IPS-20b (cell line): Measurements from ENCODE around the gene OXER1.
A peak's percentile ranks its signal among the peaks of the same experiment; 100 is the strongest.

Source experiments
- H3K27ac ChIP-seq: one replicate; pipeline ENCODE4 v1.5.1; 2013; ENCODE audit warnings: low read length
- H3K27me3 ChIP-seq: 2 replicates; pipeline ENCODE4 v1.6.1; 2013; ENCODE audit warnings: mild to moderate bottlenecking, low read length, inconsistent platforms; ENCODE audit not compliant: insufficient read depth
- H3K36me3 ChIP-seq: 2 replicates; pipeline ENCODE4 v1.6.1; 2013; ENCODE audit warnings: low read depth, mild to moderate bottlenecking, inconsistent platforms, low read length, moderate library complexity; ENCODE audit not compliant: insufficient read depth
- H3K4me1 ChIP-seq: 2 replicates; pipeline ENCODE4 v1.6.1; 2013; ENCODE audit warnings: mild to moderate bottlenecking, control low read depth, inconsistent platforms, low read length, moderate library complexity; ENCODE audit not compliant: insufficient read depth
- H3K4me3 ChIP-seq: 2 replicates; pipeline ENCODE4 v1.5.1; 2013; ENCODE audit warnings: mild to moderate bottlenecking, low read length, inconsistent platforms
- H3K9ac ChIP-seq: 2 replicates; pipeline ENCODE4 v1.6.1; 2013; ENCODE audit warnings: low read depth, mild to moderate bottlenecking, inconsistent platforms, low read length, moderate library complexity
- H3K9me3 ChIP-seq: 2 replicates; pipeline ENCODE4 v1.6.1; 2013; ENCODE audit warnings: mild to moderate bottlenecking, low read depth, low read length, inconsistent platforms; ENCODE audit not compliant: insufficient read depth

OXER1 gene

DNA sequence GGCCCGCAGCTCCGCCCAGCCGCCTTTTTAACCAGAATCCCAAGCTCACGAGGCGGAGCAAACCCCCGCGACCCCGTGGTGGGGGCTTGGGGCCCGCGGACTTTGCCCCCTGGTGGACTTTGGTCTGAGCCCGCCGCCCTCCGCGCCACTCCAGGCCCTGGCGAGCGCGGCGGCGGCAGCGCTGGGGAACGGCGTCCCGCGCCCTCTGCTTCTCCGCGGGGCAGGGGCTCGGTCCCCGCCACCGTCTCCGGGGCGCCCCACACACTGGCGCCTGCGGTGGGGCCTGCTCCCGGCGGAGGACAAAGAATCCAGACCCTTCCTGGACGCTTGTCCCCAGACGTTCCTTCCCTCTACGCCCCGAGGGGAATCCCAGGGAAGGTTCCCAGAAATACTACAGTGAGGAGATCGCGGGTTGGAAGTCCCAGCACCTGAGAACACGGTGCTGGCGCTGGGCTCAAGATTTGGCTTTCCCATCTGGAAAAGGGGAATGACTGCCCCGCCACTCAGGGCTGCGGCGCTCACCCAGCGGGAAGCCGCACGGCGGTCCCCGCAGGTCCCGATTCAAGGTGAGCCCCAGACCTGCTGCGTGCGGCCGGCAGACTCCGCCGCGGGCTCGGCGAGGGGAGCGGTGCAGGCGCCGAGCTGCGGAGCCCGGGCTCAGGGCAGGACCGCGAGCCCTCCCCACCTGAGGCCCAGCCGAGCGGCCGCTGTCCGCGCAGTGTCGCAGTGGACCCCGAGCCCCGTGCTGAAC, 28.8 kb upstream of the OXER1 start, which contains the start of gene HAAO:
HAAO (minus strand) TSS at position 1 of the 751 bp plus-strand sequence. CDS start 47 bp downstream, outside the sequence.
- peak within 1 kb of the TSS; percentile 80 for H3K4me3 ChIP-seq
- H3K4me1 ChIP-seq, result peaks cover 11% of the 10 kb centered on the region; the same call in 1 of the 2 replicates
- no peaks in the 10 kb centered on the region for H3K9me3 ChIP-seq
- H3K27ac ChIP-seq, result no peak within 1 kb of the TSS
- H3K36me3 ChIP-seq, result no peaks in the 10 kb centered on the region
- H3K27me3 ChIP-seq, result peaks cover 32% of the 10 kb centered on the region
- peak within 1 kb of the TSS; percentile 78; the same call in 1 of the 2 replicates for H3K9ac ChIP-seq

DNA sequence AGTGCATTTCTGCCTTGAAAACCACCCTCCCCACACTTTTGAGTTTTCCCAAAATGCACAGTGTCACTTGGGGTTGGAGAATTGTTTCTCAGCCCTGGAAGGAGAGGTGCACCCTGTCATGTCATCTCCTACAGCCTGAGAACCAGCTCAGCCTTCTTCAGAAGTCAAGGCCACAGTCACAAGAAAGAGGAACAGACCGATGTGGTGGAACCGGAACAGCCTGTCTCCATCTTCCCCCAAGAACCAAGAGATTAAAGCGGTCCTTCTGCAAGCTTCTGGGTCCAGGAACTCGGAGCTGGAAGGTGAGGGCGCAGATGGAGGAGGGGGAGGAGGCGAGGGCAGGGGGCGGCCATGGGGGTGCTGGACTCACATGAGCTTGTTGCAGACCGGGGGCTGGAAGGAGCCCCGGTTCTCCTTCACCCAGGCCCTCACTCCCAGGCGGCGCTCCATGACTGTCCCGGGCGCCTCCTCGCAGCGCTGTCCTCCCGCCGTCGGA, 28.2 kb upstream of the OXER1 start:
- Histone ChIP-seq H3K4me3 (peak overlapping the region; percentile 80), H3K9me3 (no peaks in the 10 kb centered on the region), H3K9ac (peak overlapping the region; percentile 78; the same call in 1 of the 2 replicates), H3K27me3 (peaks cover 32% of the 10 kb centered on the region), H3K36me3 (no peaks in the 10 kb centered on the region), H3K4me1 (peaks cover 11% of the 10 kb centered on the region; the same call in 1 of the 2 replicates), H3K27ac (no peak overlapping the region)

DNA sequence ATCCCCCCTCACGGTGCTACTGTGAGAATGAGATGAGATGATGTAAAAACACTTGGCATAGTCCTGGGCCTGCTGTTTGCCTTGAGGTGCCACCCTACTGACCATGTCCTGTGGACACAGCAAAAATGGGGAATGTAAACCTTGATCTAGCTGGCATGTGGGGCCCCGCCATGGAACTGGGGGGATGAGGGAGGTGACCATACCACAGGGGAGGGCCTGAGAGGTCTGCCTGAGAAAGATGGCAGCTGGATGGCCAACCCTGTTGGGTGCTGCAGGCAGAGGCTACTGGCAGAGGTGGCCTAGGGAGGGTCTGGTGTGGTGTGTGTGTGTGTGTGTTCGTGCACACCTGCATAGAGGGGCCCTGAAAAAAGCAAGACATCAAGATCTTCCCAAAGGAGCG, 27.7 kb upstream of the OXER1 start:
- peaks cover 32% of the 10 kb centered on the region for H3K27me3 ChIP-seq

DNA sequence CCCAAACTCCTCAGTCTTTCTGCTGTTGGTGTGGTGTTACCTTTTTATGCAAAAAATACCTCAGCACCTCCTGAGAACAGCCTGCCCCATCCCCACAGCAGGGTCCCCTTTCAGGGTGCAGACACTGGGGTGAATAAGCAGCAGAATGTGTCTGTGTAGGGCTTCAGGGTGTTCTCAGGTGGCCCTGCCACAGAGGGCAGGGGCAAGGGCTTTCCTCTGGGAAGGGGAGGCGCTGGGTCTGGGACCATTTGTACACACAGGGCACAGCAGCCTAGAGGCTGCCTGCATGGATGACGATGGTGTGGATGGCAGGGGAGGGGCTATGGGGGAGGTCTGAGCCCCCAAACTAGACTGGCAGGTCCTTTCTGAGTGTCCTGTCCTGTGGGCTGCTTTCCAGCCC, 25.8 kb upstream of the OXER1 start:
- peaks cover 32% of the 10 kb centered on the region for H3K27me3 ChIP-seq
- H3K4me1 ChIP-seq, result peaks cover 11% of the 10 kb centered on the region; the same call in 1 of the 2 replicates
- H3K36me3 ChIP-seq, result no peaks in the 10 kb centered on the region
- no peaks in the 10 kb centered on the region for H3K9me3 ChIP-seq
- no peak overlapping the region for H3K4me3 ChIP-seq
- H3K27ac ChIP-seq, result no peak overlapping the region
- no peak overlapping the region for H3K9ac ChIP-seq

More for the DNA sequence above, 27.7 kb upstream of the OXER1 start:
- Histone ChIP-seq H3K9me3 (no peaks in the 10 kb centered on the region), H3K4me3 (peak overlapping the region; percentile 80; the same call in 1 of the 2 replicates), H3K9ac (peak overlapping the region; percentile 78; the same call in 1 of the 2 replicates), H3K27ac (no peak overlapping the region), H3K36me3 (no peaks in the 10 kb centered on the region), H3K4me1 (peaks cover 11% of the 10 kb centered on the region; the same call in 1 of the 2 replicates)

DNA sequence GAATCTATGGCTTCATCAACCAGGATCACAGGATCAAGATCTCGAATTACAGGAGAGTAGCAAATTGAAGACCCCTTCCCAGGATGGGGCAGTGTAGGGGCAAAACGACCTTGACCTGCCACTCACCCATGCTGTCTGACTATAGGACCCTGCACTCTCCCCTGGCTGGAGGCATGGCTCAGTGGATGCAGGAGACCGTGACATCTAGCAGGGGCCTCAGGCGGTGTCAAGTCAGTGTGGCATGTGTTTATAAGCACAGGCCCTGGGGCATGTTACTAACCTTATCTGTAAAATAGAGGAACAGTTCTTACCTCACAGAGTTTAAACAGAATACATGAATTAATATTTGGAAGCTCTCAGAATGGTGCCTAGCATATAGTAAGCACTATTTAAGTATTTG, 24.9 kb upstream of the OXER1 start:
- no peak overlapping the region for H3K4me3 ChIP-seq
- H3K9ac ChIP-seq, result no peak overlapping the region

DNA sequence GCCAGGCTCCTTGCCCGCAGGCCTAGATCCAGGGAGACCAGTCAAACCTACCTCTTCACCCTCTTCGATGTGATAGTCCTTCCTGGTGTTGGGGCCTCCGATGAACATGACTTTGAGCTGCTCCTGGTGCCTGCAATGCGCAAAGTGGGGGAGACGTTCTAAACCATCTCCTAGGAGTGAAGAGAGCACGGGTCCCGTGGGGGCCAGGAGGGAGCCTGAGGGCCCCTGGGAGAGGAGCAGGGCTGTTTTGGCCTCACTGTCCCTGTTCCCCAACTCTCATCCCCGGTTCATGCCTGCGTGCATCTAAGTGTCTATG, 24.5 kb upstream of the OXER1 start:
- H3K4me1 ChIP-seq, result peaks cover 4% of the 10 kb centered on the region; the same call in 1 of the 2 replicates
- no peak overlapping the region for H3K27ac ChIP-seq
- no peaks in the 10 kb centered on the region for H3K36me3 ChIP-seq
- H3K9me3 ChIP-seq, result no peaks in the 10 kb centered on the region
- H3K27me3 ChIP-seq, result peaks cover 23% of the 10 kb centered on the region
- no peak overlapping the region for H3K4me3 ChIP-seq
- no peak overlapping the region for H3K9ac ChIP-seq

More for the DNA sequence above, 24.9 kb upstream of the OXER1 start:
- H3K4me1 ChIP-seq, result peaks cover 6% of the 10 kb centered on the region; the same call in 1 of the 2 replicates
- no peaks in the 10 kb centered on the region for H3K9me3 ChIP-seq
- H3K27me3 ChIP-seq, result peaks cover 28% of the 10 kb centered on the region
- H3K27ac ChIP-seq, result no peak overlapping the region
- no peaks in the 10 kb centered on the region for H3K36me3 ChIP-seq

DNA sequence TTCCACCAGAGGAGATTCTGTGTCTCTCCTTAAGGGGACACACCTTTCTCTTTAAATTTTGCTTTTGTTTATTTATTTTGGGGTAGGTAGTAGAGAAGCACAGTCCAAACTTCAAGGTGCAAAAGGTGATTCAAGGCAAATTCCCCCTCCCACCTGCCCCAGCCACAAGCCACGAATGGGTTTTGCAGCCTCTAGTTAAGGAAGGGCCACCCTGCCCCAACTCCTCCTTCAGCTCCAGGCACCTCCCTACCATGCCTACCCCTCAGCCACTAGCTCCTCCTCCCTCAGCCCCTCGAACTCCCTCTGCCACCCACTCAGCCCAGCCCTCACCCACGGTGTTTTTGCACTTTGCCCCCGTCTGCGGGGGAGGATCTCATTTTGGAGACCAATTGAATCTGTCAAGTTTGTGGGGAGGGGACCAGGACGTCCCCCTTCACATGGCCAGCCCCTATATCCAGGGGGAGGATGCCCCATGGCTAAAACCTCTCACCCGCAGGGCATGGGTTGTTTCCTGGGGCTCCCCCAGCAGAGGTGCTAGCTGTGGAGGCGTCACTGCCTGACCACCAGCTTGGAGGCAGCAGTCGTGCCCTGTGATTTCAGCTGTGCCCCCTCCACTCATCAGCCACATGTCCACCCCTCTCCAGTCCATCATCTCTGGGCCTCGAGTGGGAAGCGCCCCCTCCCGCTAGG, 24.0 kb upstream of the OXER1 start:
- H3K4me3 ChIP-seq, result no peak overlapping the region
- H3K36me3 ChIP-seq, result no peaks in the 10 kb centered on the region
- H3K9me3 ChIP-seq, result no peaks in the 10 kb centered on the region
- peaks cover 18% of the 10 kb centered on the region for H3K27me3 ChIP-seq
- H3K27ac ChIP-seq, result no peak overlapping the region
- peaks cover 4% of the 10 kb centered on the region; the same call in 1 of the 2 replicates for H3K4me1 ChIP-seq
- no peak overlapping the region for H3K9ac ChIP-seq

DNA sequence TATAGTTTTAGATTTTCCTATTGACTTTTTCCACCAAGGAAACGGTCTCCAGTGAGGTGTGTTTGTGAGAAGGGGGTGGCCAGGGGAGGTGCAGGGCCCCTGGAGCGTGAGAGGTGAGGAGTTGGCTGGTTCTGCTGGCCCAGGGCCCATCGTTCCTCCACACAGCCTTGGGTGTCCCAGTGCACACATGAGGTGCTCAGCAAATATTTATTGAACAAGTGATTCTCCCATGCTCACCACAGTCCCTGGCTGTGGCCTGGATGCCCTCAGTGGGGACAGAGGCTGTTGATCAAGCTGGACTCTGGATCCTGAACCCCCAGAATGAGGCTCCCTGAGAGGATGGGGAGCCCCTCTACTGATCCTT, 23.5 kb upstream of the OXER1 start:
- Histone ChIP-seq H3K9ac (no peak overlapping the region), H3K4me1 (peaks cover 4% of the 10 kb centered on the region; the same call in 1 of the 2 replicates), H3K27ac (no peak overlapping the region), H3K27me3 (peaks cover 15% of the 10 kb centered on the region), H3K36me3 (no peaks in the 10 kb centered on the region), H3K9me3 (no peaks in the 10 kb centered on the region), H3K4me3 (no peak overlapping the region)

DNA sequence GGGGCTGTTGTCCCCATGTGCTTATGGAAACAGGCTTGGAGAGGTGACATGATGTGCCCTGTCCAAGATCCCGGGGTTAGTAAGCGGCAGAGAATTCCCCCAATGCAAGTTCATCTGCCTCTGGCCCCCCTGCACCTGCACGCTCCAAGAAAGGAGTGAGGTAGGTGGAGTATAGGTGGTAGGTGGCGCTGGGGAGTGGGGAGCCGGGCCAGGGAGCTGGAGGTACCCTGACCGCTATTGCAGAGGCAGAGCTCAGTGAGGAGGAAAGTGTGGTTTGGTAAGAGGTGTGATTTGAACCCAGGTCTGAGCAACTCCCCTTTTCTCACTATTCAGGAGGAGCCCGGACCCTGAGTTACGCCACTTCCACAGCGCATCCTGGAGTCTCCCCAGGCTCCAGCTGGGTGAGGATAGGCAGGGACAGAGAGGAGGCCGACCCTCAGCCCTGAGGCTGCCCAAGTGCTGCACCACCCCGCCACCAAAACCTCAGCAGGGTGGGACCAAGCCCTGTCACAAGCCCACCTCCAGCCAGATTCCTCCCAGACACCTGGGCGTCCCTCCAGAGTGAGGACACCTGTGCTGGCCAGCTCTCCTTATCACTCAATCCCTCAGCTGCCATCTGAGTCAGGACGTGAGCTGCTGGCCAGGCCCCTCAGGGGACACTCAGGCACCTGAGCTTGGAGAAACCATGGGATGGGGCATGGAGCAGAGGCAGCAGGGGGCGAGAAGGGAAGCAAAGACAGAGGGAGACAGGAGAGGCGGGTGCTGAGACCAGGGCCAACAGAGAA, 22.8 kb upstream of the OXER1 start:
- Histone ChIP-seq H3K9ac (no peak overlapping the region), H3K27me3 (peaks cover 11% of the 10 kb centered on the region), H3K27ac (no peak overlapping the region), H3K4me1 (peaks cover under 1% of the 10 kb centered on the region; the same call in 1 of the 2 replicates), H3K9me3 (peaks cover 5% of the 10 kb centered on the region; the same call in 1 of the 2 replicates), H3K4me3 (no peak overlapping the region), H3K36me3 (no peaks in the 10 kb centered on the region)

DNA sequence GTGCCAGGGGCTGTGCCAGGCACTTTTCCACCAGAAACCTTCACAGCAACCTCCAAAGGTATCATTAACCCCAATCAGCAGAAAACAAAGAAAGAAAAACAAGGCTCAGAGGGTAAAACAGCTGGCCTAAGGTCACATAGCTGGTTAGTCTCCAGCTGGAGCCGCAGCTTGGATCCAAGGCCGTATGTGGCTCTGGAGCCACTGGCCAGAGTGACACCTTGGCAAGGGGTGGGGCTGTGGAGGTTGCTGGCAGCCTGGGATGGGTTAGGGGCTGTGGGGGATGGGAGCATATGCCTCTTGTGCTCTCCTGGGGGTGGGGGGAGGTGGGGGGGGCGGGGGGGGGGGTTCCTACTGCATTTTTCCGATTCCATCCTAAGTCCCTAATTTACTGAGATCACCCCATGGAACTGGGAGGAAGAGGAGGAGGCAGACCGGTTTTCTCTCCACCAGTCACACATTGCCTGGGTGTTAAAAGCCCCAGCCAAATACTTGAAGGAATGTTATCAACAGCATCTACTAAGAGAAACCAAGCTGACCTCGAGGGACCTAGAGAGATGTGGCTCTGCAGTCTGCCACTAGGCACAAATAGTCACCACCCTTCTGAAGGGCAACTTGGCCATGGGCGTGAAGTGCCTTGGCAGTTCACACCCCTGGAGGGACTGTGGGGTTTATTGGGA, 20.4 kb upstream of the OXER1 start:
- Histone ChIP-seq H3K4me1 (no peaks in the 10 kb centered on the region), H3K9me3 (peaks cover 23% of the 10 kb centered on the region), H3K27me3 (no peaks in the 10 kb centered on the region), H3K27ac (no peak overlapping the region), H3K4me3 (no peak overlapping the region), H3K9ac (no peak overlapping the region), H3K36me3 (no peaks in the 10 kb centered on the region)

DNA sequence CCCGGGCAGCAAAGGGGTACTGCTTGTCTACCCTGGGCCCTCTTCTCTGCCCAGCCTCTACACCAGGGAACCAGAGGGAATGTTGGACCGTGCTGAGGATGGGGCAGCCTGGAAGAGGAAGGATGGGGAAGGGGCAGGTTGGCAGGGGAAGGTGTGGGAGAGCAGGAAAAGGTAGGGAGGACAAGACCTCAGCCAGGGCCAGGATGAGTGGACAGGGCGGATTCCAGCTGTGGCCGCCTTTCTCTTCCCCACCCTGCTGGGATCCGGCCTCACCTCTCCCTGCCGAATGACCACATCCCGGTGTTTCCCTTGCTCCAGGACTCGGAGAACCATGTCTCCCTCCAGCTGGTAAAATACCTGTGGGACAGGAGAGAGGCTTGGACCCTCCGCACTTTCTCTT, 19.6 kb upstream of the OXER1 start:
- no peaks in the 10 kb centered on the region for H3K4me1 ChIP-seq
- H3K27ac ChIP-seq, result no peak overlapping the region
- no peaks in the 10 kb centered on the region for H3K27me3 ChIP-seq
- H3K4me3 ChIP-seq, result no peak overlapping the region
- H3K36me3 ChIP-seq, result no peaks in the 10 kb centered on the region
- H3K9me3 ChIP-seq, result peaks cover 31% of the 10 kb centered on the region
- no peak overlapping the region for H3K9ac ChIP-seq
